Stimulated activated CD8-positive, alpha-beta memory T cell treated with anti-CD3 and anti-CD28 coated beads, Interleukin-12 subunit alpha, Interleukin-12 subunit beta, amount 100 ng/mL, for 24 hours (primary cell): ENCODE data around the gene MNAT1.
"Not testable (repeated sequence)": the region's sequence is repeated elsewhere in the genome, so short reads cannot be mapped to it uniquely, and the experiment has no call there.

Experiments used
- DNase-seq: peaks from one replicate; pipeline ENCODE4 v3.0.0-alpha.2; 2020; ENCODE audit errors: extremely low read depth

MNAT1 gene

GRCh38 chr14:60734465-60735242 is at the start of gene MNAT1:
Gene MNAT1 (plus strand): TSS chr14:60734761. CDS start chr14:60734863, 102 bp downstream.
- DNase-seq: peak; percentile 47

- DNase-seq: no peak
Measured at GRCh38 chr14:60686865-60687264, 47.7 kb upstream of the MNAT1 start.

GRCh38 chr14:60691383-60692113 is 43.0 kb upstream of the MNAT1 start:
- DNase-seq: no peak

GRCh38 chr14:60695327-60695726 is 39.2 kb upstream of the MNAT1 start:
- no peak for DNase-seq

- no peak for DNase-seq
Measured at GRCh38 chr14:60700598-60700997, 34.0 kb upstream of the MNAT1 start.

GRCh38 chr14:60705100-60705499 is 29.5 kb upstream of the MNAT1 start:
- no peak for DNase-seq

- no peak for DNase-seq
Measured at GRCh38 chr14:60707858-60708257, 26.7 kb upstream of the MNAT1 start.

GRCh38 chr14:60710494-60710893 is 24.1 kb upstream of the MNAT1 start:
- DNase-seq: no peak

GRCh38 chr14:60713513-60713912 is 21.0 kb upstream of the MNAT1 start:
- no peak for DNase-seq

GRCh38 chr14:60720391-60720790 is 14.2 kb upstream of the MNAT1 start:
- DNase-seq: no peak

- no peak for DNase-seq
Measured at GRCh38 chr14:60720962-60721325, 13.6 kb upstream of the MNAT1 start.

- DNase-seq: no peak
Measured at GRCh38 chr14:60721326-60722106, 13.0 kb upstream of the MNAT1 start.

- no peak for DNase-seq
Measured at GRCh38 chr14:60722107-60722356, 12.5 kb upstream of the MNAT1 start.

- no peak for DNase-seq
Measured at GRCh38 chr14:60722357-60723115, 12.0 kb upstream of the MNAT1 start.

- DNase-seq: no peak
Measured at GRCh38 chr14:60723116-60723906, 11.2 kb upstream of the MNAT1 start.

GRCh38 chr14:60723907-60724618 is 10.5 kb upstream of the MNAT1 start, which contains the start of gene SIX4:
Gene SIX4 (minus strand): TSS chr14:60724351. CDS start chr14:60724074, 277 bp downstream.
- no peak for DNase-seq

- not testable (repeated sequence) for DNase-seq
Measured at GRCh38 chr14:60731291-60731690, 3.3 kb upstream of the MNAT1 start.

GRCh38 chr14:60732840-60733483 is 1.6 kb upstream of the MNAT1 start:
- DNase-seq: no peak

- DNase-seq: no peak
Measured at GRCh38 chr14:60735416-60735815, 855 bp downstream of the MNAT1 start.

GRCh38 chr14:60736494-60736893 is 1.9 kb downstream of the MNAT1 start:
- no peak for DNase-seq
